ENCODE data around the gene NUTM2D. TPM values are rescaled to one million over a fixed set of nuclear protein-coding genes. Genes with fewer than 3 reads are reported as not detected.
"Not testable (repeated sequence)": the region's sequence is repeated elsewhere in the genome, so short reads cannot be mapped to it uniquely, and the experiment has no call there.

Gene NUTM2D
- polyA plus RNA-seq, 1 donor: 7.2 TPM

DNA sequence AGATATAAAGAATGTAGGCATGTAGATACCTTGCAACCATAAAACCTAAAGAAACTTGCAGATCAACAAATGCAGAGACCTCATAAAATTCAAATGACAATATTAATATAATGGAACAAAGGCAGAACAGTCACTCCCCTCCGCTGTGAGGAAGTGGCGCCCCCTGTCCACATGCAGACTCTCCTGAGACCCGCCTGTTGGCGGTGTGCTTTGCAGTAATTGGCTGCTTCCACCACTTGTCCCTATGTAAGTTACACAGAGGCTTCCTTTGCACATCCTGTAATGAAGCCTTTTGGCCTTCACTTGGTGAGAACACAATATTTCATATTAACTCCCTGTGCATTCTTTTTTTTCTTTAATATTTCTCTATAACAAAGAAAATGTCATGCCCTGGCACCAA, 21.6 kb downstream of the NUTM2D start:
- not testable (repeated sequence) for DNase-seq (ENCODE audit: low read depth)

- DNase-seq (ENCODE audit: low read depth): not testable (repeated sequence)
Measured at GRCh38 chr10:87383149-87383857, 25.8 kb downstream of the NUTM2D start.

DNA sequence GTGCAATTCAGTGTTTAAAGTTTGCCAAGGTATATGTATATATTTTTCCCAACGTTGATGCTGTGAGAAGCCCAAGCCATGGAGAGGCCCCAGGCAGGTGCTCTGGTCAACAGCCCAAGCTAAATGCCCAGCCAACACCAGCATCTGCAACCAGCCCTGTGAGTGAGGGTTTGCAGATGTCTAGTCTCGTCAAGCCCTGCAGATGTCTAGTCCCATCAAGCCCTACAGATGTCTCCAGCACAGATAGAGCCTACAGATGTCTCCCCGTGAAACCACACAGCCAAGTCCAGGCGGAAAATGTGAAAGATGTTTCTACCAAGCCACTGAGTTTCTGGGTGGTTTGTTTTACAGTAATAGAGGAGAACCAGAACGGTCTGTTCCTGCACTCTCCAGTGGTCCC, 26.7 kb downstream of the NUTM2D start:
- not testable (repeated sequence) for DNase-seq (ENCODE audit: low read depth)

DNA sequence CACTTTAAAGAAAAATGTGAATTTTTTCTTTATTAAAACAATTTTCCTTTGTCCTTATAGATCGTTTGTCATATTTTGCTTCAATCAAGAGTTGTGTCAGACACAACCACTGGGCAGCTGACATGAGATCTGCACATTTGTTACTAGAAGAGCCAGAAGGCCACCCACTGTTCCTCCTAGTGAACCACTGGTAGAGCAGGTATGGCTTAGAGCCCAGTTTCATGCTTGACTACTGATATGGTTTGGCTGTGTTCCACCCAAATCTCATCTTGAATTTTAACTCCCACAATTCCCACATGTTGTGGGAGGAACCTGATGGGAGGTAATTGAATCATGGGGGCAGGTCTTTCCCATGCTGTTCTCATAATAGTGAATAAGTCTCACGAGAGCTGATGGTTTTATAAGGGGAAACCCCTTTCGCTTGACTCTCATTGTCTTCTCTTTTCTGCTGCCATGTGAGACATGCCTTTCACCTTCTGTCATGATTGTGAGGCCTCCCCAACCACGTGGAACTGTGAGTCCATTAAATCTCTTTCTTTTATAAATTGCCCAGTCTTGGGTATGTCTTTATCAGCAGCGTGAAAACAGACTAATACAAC, 28.3 kb downstream of the NUTM2D start:
- DNase-seq (ENCODE audit: low read depth): not testable (repeated sequence)

DNA sequence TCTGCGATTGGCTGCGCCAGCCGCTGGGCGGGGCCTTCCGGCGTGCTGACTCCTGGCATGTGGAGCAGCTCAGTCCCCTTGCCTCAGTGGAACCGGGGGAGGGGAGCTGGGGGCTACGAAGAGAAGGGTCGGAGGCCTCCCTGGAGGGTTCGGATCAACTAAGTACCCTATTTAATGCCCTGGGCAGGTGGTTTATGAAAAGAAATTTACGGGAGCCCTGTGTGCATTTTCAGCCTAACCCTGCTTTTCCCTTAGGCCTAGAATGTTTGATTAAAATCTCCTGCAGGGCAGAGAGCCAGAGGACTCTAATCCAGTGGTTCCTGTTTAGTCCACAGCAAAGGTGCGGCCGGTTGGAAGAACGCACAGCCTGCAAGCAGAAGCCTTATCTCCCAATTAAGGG, 33.8 kb downstream of the NUTM2D start:
- not testable (repeated sequence) for DNase-seq (ENCODE audit: low read depth)

- not testable (repeated sequence) for DNase-seq (ENCODE audit: low read depth)
Measured at GRCh38 chr10:87396206-87396605, 38.7 kb downstream of the NUTM2D start.

DNA sequence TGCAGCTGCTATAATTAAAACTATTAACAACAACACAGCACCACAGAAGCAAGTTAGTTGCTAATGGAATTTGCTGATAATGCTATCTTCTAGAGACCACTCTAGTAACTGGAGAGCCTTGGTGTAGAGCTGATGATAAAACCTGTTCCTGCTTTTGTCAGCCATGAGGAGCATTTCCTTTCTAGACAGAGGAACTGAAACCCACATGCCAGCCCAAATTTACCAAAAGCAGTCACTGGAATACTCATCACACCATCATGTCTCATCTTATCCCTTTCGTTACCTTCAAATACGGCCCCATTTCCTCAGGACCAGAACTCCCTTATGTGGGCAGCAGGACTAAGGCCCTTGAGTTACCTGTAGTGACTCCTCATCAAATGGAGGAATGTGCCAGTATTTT, 40.9 kb downstream of the NUTM2D start:
- DNase-seq (ENCODE audit: low read depth): not testable (repeated sequence)

DNA sequence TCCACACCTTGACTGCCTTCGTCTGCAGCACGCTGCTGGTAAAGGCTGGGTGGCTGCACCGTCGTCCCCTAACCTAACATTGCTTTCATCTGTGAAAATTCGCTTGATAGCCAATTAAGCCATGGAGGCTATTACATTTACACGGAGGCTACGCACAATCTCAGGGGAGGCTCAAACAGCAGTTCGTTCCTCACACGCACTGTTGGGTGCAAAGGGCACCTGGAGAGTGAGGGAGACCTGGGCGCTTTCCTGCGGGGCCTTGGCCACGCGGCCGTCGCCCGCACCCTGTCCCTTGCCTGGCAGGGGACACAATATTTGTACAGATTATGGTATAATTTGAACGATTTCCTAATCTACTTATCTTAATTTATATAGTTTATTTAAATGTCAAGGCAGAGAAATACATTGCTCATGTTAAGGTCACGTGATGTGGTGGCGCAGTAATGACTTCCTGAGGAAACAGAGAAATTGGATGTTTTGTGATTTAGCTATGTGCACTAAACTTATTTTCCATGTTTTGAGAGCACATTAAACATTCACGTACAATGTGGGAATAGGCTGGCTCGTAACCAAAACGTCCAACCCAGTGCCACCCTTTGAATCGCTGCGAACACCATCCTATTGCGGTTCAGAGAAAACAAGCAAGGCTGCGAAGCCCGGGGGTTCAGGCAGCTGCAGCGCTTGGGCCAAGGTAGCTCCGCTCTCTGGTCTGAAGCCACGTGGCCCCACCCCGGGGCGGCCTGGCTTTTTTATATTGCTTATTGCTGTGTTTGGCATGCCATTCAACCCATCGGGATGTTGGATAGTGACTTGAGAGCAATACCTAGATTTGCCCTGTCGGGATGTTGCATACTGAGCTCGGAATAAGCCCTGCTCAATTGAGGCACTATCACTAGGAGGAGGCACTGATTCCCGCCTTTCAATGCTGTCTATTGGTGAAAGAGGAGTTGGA, 50.2 kb downstream of the NUTM2D start:
- DNase-seq (ENCODE audit: low read depth): not testable (repeated sequence)

- not testable (repeated sequence) for DNase-seq (ENCODE audit: low read depth)
Measured at GRCh38 chr10:87413921-87414320, 56.4 kb downstream of the NUTM2D start.

Other genes starting within 250 kb of the NUTM2D start
- 4.1 TPM for gene NUTM2A, start 132.3 kb upstream of the NUTM2D start, polyA plus RNA-seq (ENCODE audit: insufficient read length)
- gene MINPP1, start 147.1 kb downstream of the NUTM2D start, polyA plus RNA-seq (ENCODE audit: insufficient read length): 14.8 TPM